Keratinocyte (primary cell): ENCODE measurements around the gene TEFM. TPM values are rescaled to one million over a fixed set of nuclear protein-coding genes. Genes with fewer than 3 reads are reported as not detected.

Source experiments
- DNase-seq: peaks from one replicate; pipeline ENCODE4 v3.0.0-alpha.2; 2011; ENCODE audit warnings: low read depth, missing footprints, low spot score
- FAIRE-seq: peaks from 2 replicates; lab custom pipeline; 2011; peaks lifted over from hg19 to GRCh38; lab: Jason Lieb, UNC
- H2AFZ ChIP-seq: 2 replicates; pipeline ENCODE4 v1.6.0; 2012; ENCODE audit warnings: low read length, control low read depth, inconsistent platforms; ENCODE audit not compliant: control insufficient read depth
- H3K27ac ChIP-seq: 2 replicates; pipeline ENCODE4 v1.5.1; 2011; ENCODE audit warnings: low read length; ENCODE audit not compliant: control insufficient read depth, insufficient read depth
- H3K27me3 ChIP-seq: 3 replicates; pipeline ENCODE4 v1.6.0; 2011; ENCODE audit warnings: low read length; ENCODE audit not compliant: control insufficient read depth, insufficient read depth; ENCODE audit errors: extremely low read depth
- H3K36me3 ChIP-seq, 2 experiments: 2 replicates in 1 of 2; 3 replicates in 1 of 2; pipeline ENCODE4 v1.5.1; 2011; ENCODE audit warnings: low read length in 2 of 2, mild to moderate bottlenecking in 1 of 2; ENCODE audit not compliant: control insufficient read depth in 2 of 2, insufficient read depth in 2 of 2; ENCODE audit errors: extremely low read depth in 1 of 2
- H3K4me1 ChIP-seq: 3 replicates; pipeline ENCODE4 v1.5.1; 2011; ENCODE audit warnings: low read length; ENCODE audit not compliant: control insufficient read depth, insufficient read depth; ENCODE audit errors: extremely low read depth
- H3K4me2 ChIP-seq: 3 replicates; pipeline ENCODE4 v1.6.0; 2011; ENCODE audit warnings: low read depth, low read length; ENCODE audit not compliant: control insufficient read depth, insufficient read depth; ENCODE audit errors: extremely low read depth
- H3K4me3 ChIP-seq, 3 experiments: fragments of 200-600 bp in 1 of 3; sonication (generic) in 1 of 3; 2 replicates in 2 of 3; 3 replicates in 1 of 3; pipeline ENCODE4 v1.5.1; 2011 to 2016; ENCODE audit warnings: low read length in 3 of 3, mild to moderate bottlenecking in 3 of 3, control low read depth in 2 of 3, inconsistent platforms in 1 of 3, low read depth in 1 of 3, mixed read lengths in 1 of 3, mixed run types in 1 of 3, moderate library complexity in 1 of 3; ENCODE audit not compliant: control insufficient read depth in 2 of 3, insufficient read depth in 2 of 3; ENCODE audit errors: extremely low read depth in 1 of 3
- H3K79me2 ChIP-seq: 2 replicates; pipeline ENCODE4 v1.6.0; 2012; ENCODE audit warnings: low read length; ENCODE audit not compliant: control insufficient read depth, insufficient read depth
- H3K9ac ChIP-seq: 3 replicates; pipeline ENCODE4 v1.6.0; 2011; ENCODE audit warnings: low read length; ENCODE audit not compliant: control insufficient read depth, insufficient read depth; ENCODE audit errors: extremely low read depth
- H3K9me1 ChIP-seq: 3 replicates; pipeline ENCODE4 v1.6.0; 2011; ENCODE audit warnings: low read length; ENCODE audit not compliant: control insufficient read depth, insufficient read depth; ENCODE audit errors: extremely low read depth
- H3K9me3 ChIP-seq: 2 replicates; pipeline ENCODE4 v1.5.1; 2012; ENCODE audit warnings: low read depth, low read length; ENCODE audit not compliant: control insufficient read depth
- H4K20me1 ChIP-seq: 3 replicates; pipeline ENCODE4 v1.6.0; 2011; ENCODE audit warnings: low read length; ENCODE audit not compliant: control insufficient read depth, insufficient read depth; ENCODE audit errors: extremely low read depth
- EZH2 ChIP-seq: IDR thresholded peaks from one replicate; pipeline ENCODE4 v1.6.1; 2012; ENCODE audit warnings: inconsistent platforms, mild to moderate bottlenecking, low read length, moderate library complexity
- dilution Hi-C: fragments of 300-500 bp; cut with MboI; formaldehyde crosslinking; loops from one replicate; pipeline ENCODE4 v1.7.0; 2020; ENCODE audit warnings: low sequenced_read_pairs; ENCODE audit not compliant: extremely low pct_ligation_motif_present
- polyA plus RNA-seq, 5 experiments: library from polyadenylated mRNA; depleted of rRNA in 3 of 5; stranded (reverse) in 3 of 5; stranded (forward) in 1 of 5; unstranded in 1 of 5; fragments of >200 nt; gene quantifications; 1 replicate in 1 of 5; 2 replicates in 3 of 5; 3 replicates in 1 of 5; pipeline versions ENCODE4 v1.2.1 to v1.2.3, GENCODE V29; 2011 to 2012; ENCODE audit warnings: missing spikeins in 2 of 5, low read depth in 1 of 5, low replicate concordance in 1 of 5
- TF ChIP-seq, protein P1 (sequence below), 3 experiments: IDR thresholded peaks in 1 of 3; conservative IDR thresholded peaks in 1 of 3; optimal IDR thresholded peaks in 1 of 3; 2 replicates in 2 of 3; 3 replicates in 1 of 3; pipeline versions ENCODE3 to v1.5.1; 2011; ENCODE audit warnings: low read length in 3 of 3, mild to moderate bottlenecking in 3 of 3, moderate library complexity in 2 of 3, control low read depth in 1 of 3, inconsistent platforms in 1 of 3; ENCODE audit not compliant: insufficient read depth in 2 of 3; ENCODE audit errors: extremely low read depth in 1 of 3

The TEFM gene
- polyA plus RNA-seq, 1 donor (not counting 4 experiments of a cell fraction or from before 2014, with no cell fraction given): 16.9 TPM

DNA sequence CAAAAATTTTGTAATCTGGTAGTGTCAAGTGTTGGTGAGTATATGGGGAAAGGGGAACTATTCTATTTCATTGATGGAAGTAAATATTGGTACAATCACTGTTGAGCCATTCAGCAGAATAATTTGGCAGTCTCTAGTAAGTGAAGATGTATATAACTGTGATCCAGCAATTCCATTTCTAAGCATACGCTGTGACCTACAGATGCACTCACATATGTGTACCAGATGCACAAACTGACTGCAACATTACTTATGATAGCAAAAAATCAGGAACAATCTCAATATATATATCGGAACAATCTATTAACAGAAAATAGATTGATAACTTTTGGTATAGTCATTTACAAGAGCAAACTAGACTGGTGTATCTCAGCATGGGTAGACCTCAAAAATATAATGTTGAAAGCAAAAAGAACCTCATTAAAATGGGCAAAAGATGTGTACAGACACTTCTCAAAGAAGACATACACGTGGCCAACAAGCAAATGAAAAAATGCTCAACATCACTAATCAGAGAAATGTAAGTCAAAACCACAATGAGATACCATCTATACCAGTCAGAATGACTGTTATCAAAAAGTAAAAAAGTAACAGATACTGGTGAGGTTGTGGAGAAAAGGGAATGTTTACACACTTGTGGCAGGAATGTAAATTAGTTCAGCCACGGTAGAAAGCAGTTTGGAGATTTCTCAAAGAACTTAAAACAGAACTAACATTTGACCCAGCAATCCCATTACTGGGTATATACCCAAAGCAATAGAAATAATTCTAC lies 36.5 kb upstream of the TEFM start:
- DNase-seq: no peak
- H3K4me2 ChIP-seq: no peak overlapping the region

DNA sequence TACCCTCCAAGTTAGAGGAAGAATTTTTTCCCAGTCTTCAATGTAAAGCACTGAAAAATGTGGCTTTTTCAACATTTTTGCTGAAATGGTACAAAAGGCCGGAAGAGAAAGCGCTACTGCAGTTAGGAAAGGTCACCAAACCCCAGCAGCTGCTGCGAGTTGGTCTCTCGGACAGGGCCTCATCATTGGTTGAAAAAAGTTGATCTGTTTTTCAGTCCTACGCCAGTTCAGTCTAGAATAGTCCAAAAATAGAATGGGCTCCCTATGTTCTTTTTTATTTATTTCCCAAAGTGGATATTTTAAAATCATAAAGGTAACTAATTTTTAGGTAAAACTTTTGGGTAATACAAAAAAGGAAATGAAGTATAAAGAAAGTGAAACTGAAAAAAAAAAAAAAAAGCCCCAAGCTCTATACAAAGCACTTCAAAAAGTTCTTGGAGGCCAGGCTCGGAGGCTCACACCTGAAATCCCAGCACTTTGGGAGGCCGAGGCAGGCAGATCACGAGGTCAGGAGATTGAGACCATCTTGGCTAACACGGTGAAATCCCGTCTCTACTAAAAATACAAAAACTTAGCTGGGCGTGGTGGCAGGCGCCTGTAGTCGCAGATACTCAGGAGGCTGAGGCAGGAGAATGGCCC lies 33.1 kb upstream of the TEFM start:
- H3K79me2 ChIP-seq: no peaks in the 10 kb centered on the region
- H4K20me1 ChIP-seq: no peaks in the 10 kb centered on the region
- no peak overlapping the region for H2AFZ ChIP-seq
- no peak overlapping the region for H3K9ac ChIP-seq
- H3K4me2 ChIP-seq: no peak overlapping the region
- H3K9me3 ChIP-seq: no peaks in the 10 kb centered on the region
- no peaks in the 10 kb centered on the region for H3K9me1 ChIP-seq
- H3K27ac ChIP-seq: no peak overlapping the region
- TF ChIP-seq, protein P1, sequence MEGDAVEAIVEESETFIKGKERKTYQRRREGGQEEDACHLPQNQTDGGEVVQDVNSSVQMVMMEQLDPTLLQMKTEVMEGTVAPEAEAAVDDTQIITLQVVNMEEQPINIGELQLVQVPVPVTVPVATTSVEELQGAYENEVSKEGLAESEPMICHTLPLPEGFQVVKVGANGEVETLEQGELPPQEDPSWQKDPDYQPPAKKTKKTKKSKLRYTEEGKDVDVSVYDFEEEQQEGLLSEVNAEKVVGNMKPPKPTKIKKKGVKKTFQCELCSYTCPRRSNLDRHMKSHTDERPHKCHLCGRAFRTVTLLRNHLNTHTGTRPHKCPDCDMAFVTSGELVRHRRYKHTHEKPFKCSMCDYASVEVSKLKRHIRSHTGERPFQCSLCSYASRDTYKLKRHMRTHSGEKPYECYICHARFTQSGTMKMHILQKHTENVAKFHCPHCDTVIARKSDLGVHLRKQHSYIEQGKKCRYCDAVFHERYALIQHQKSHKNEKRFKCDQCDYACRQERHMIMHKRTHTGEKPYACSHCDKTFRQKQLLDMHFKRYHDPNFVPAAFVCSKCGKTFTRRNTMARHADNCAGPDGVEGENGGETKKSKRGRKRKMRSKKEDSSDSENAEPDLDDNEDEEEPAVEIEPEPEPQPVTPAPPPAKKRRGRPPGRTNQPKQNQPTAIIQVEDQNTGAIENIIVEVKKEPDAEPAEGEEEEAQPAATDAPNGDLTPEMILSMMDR (optimal IDR thresholded peaks at IDR 0.05 in 1 of 3, IDR thresholded peaks at IDR 0.05 in 1 of 3, conservative IDR thresholded peaks at IDR 0.05 in 1 of 3; ENCODE audit: extremely low read depth in 1 of 3, insufficient read depth in 2 of 3, low read length in 3 of 3): no peak
- no peak for TF ChIP-seq EZH2
- FAIRE-seq: no peak
- H3K4me1 ChIP-seq: no peaks in the 10 kb centered on the region
- H3K4me3 ChIP-seq: no peak overlapping the region
- H3K27me3 ChIP-seq: no peaks in the 10 kb centered on the region
- no peak for DNase-seq
- no peaks in the 10 kb centered on the region for H3K36me3 ChIP-seq
- dilution Hi-C loops: no loop called here

More for the DNA sequence above, 36.5 kb upstream of the TEFM start:
- no peaks in the 10 kb centered on the region for H4K20me1 ChIP-seq
- dilution Hi-C loops: no loop called here
- FAIRE-seq: no peak
- H3K27ac ChIP-seq: no peak overlapping the region
- no peaks in the 10 kb centered on the region for H3K27me3 ChIP-seq
- no peak overlapping the region for H2AFZ ChIP-seq
- no peak overlapping the region for H3K4me3 ChIP-seq
- no peaks in the 10 kb centered on the region for H3K79me2 ChIP-seq
- H3K36me3 ChIP-seq: no peaks in the 10 kb centered on the region
- TF ChIP-seq EZH2: no peak
- TF ChIP-seq, protein P1 (optimal IDR thresholded peaks at IDR 0.05 in 1 of 3, IDR thresholded peaks at IDR 0.05 in 1 of 3, conservative IDR thresholded peaks at IDR 0.05 in 1 of 3; ENCODE audit: extremely low read depth in 1 of 3, insufficient read depth in 2 of 3, low read length in 3 of 3): no peak
- H3K4me1 ChIP-seq: no peaks in the 10 kb centered on the region
- no peak overlapping the region for H3K9ac ChIP-seq
- H3K9me3 ChIP-seq: no peaks in the 10 kb centered on the region
- H3K9me1 ChIP-seq: no peaks in the 10 kb centered on the region
